ENCODE measurements around the gene KLB. TPM values are rescaled to one million over a fixed set of nuclear protein-coding genes. Genes with fewer than 3 reads are reported as not detected.

KLB gene
- total RNA-seq, 4 donors from 2014 or later = 9.1 to 50.3 (median 33.5) TPM

DNA sequence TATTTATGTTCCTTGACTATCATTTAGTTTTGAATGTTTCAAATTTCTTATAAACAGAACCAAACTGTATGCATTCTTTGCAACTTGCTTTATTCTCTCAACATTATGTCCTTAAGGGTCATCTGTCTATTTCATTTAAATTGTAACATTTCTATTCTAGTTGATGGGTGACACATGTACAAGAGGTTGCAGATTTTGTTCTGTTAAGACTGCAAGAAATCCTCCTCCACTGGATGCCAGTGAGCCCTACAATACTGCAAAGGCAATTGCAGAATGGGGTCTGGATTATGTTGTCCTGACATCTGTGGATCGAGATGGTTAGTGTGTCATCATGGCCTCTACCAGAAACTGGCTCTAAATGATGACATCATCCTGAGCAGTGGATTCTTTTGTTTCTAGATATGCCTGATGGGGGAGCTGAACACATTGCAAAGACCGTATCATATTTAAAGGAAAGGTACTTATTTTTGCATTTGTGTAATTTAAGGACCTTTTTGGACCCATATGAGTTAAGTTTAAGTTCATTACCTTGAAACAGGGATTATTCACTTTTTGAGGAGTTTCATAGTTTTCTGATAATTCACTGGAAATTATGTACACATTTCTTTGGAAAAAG, 58.3 kb downstream of the KLB start:
- TF ChIP-seq, protein P1, sequence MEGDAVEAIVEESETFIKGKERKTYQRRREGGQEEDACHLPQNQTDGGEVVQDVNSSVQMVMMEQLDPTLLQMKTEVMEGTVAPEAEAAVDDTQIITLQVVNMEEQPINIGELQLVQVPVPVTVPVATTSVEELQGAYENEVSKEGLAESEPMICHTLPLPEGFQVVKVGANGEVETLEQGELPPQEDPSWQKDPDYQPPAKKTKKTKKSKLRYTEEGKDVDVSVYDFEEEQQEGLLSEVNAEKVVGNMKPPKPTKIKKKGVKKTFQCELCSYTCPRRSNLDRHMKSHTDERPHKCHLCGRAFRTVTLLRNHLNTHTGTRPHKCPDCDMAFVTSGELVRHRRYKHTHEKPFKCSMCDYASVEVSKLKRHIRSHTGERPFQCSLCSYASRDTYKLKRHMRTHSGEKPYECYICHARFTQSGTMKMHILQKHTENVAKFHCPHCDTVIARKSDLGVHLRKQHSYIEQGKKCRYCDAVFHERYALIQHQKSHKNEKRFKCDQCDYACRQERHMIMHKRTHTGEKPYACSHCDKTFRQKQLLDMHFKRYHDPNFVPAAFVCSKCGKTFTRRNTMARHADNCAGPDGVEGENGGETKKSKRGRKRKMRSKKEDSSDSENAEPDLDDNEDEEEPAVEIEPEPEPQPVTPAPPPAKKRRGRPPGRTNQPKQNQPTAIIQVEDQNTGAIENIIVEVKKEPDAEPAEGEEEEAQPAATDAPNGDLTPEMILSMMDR (IDR thresholded peaks at IDR 0.05; ENCODE audit: low read depth) = no peak

DNA sequence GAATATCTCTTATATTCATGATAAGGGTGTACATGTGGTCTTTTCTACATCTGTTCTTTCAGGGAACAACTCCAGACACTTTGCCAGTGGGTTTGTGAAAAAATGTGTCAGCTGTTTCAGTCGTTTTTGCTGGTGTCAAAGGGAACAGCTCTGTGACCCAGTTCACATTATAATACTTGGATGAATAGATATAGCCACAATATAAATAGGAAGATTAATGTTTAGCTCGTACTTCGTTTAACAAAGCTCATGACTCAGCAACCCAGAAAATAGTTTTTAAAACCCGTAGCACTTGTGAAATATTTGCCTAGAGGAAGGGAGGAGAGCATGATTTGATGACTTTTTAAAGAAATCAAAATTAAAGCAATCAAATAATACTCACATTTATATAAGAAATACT, 60.0 kb downstream of the KLB start:
- TF ChIP-seq, protein P1 (IDR thresholded peaks at IDR 0.05; ENCODE audit: low read depth) = no peak

DNA sequence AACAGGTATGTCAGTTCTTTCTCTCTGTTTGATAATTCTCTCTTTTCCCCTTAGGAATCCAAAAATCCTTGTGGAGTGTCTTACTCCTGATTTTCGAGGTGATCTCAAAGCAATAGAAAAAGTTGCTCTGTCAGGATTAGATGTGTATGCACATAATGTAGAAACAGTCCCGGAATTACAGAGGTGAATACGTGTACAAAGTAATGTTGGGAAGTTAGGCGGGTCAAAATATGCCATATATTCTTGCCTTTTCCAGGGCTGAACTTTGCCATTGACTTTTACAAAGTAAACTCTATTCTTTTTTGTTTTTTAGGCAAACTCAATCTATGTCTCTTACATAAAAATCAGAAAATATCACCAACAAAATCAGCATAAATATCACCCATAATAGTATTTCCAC, 60.7 kb downstream of the KLB start:
- TF ChIP-seq, protein P1 (IDR thresholded peaks at IDR 0.05; ENCODE audit: low read depth) = no peak

DNA sequence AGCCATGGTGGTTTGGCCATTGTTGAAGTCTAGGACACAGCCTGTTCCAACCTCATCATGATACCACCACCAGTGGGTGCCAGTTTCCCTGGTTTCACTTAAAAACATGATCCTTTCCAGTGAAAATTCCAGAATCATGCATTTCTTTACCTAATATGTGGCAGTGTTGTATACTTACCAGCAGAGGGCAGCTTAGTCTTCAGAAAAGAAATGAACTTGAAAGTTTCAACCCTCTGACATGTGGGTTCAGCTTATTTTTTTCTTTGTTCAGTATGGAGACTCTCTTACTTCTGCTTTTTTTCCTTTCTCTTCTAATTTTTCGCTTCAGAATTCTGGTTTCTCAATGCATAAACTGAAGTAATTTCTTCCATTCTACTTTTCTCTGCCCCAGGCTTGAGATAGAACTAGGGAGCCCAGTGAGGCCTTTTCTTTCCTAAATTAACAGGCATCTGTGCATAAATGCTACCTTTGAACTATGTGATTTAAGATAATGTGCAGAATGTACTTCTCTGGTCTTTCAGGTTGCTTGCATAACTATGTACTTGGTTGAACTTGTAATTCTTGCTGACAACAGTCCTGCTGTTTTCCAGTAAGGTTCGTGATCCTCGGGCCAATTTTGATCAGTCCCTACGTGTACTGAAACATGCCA, 62.8 kb downstream of the KLB start:
- TF ChIP-seq, protein P1 (IDR thresholded peaks at IDR 0.05; ENCODE audit: low read depth) = no peak

DNA sequence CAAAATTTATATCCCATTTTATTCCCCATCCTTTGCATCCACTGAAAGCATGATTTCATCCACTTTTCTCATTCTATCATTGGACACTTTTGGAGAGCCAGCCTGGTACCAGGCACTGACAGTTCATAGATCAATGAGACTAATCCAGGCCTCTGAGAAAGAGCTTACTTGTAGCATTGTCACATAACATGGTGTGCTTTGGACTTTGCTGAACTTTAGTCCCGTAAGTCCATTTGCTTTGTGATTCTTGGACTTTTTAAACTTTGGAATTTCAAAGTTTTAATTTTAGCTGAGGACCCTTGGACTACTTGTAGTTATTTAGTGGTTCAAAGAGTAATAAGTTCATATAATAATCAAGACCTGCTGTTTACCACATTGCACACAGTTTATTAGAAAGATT, 63.7 kb downstream of the KLB start:
- TF ChIP-seq, protein P1 (IDR thresholded peaks at IDR 0.05; ENCODE audit: low read depth) = no peak

DNA sequence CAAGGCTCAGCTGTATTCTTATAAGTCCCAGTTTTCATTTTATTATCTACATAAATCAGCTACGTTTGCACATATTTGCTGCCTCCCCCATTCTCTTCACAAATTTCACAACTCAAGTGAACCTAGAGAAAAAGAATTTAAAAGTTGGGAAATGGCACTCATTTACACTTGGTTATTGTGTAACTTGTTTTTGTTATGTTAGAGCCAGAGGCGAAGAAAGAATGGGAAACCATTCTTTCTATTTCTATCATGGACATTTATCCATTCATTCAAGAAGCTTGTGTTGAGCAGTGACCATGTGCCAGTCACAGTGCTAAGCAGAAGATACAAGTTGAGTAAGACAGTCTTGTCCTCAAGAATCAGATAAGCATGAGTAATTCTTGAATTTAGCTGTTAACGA, 65.7 kb downstream of the KLB start:
- TF ChIP-seq, protein P1 (IDR thresholded peaks at IDR 0.05; ENCODE audit: low read depth) = no peak

DNA sequence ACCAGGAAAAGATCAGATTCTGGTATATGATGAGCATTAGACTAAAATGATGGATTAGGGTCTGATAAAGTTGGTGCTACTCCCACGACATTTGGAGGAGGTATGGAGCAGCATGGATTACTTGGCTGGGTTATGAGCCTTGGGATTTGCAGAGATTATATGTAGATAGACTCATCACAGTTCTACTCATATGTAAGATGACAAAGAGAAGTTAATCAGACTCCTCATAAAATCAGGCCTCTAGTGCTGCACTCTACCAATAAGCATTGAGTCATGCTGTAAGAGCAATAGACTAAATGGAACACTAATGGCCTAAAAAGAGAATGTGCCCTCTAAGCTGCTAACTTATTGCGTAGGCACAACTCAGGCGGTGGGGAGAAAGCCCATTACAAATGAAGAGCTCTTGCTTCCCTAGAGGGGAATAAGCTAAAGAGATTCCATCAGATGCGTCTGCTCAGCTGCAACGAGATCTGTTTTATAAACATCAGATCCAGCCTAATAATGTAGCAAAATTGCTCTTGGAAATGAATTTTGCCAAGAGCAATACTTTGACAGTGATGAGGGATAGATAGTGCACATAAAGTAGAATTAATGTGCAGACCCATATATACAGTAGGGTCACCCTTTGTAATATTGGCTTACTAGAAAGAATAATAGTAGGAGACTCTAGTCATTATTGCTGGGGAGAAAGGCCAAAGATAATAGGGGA, 69.6 kb downstream of the KLB start:
- TF ChIP-seq, protein P1 (IDR thresholded peaks at IDR 0.05; ENCODE audit: low read depth) = no peak
